Right lobe of liver (tissue), 6 donors: ENCODE measurements around the gene LDAH. TPM values are rescaled to one million over a fixed set of nuclear protein-coding genes. Genes with fewer than 3 reads are reported as not detected.
A peak's percentile ranks its signal among the peaks of the same experiment; 100 is the strongest.

ENCODE experiments used
- ATAC-seq, 4 donors: fragments of 200-7000 bp; cut with Tn5 transposase; one replicate each; pipeline ENCODE4 v1.9.1; 2020; ENCODE audit warnings: mild to moderate bottlenecking in 4 of 4, moderate library complexity in 4 of 4
- DNase-seq, 3 donors: peaks; one replicate each; pipeline ENCODE4 v3.0.0-alpha.2; 2020
- H3K27ac ChIP-seq, 3 donors: fragments of 200-600 bp; one replicate each; pipeline ENCODE4 v1.8.0; 2022
- H3K27me3 ChIP-seq, 2 donors: fragments of 200-600 bp; one replicate each; pipeline ENCODE4 v1.8.0; 2022
- H3K36me3 ChIP-seq, 4 donors: fragments of 200-600 bp; sonication (generic) in 1 of 4; one replicate each; pipeline versions ENCODE4 v1.5.1 to v1.8.0; 2017 to 2022; ENCODE audit warnings: control low read depth in 1 of 4
- H3K4me1 ChIP-seq, 4 donors: fragments of 200-600 bp; sonication (generic) in 1 of 4; one replicate each; pipeline versions ENCODE4 v1.5.1 to v1.8.0; 2017 to 2022; ENCODE audit warnings: control low read depth in 1 of 4
- H3K4me3 ChIP-seq, 3 donors: fragments of 200-600 bp; one replicate each; pipeline ENCODE4 v1.8.0; 2022
- H3K9me3 ChIP-seq, 4 donors: fragments of 200-600 bp; sonication (generic) in 1 of 4; one replicate each; pipeline versions ENCODE4 v1.5.1 to v1.8.0; 2017 to 2022; ENCODE audit warnings: control low read depth in 1 of 4
- CTCF ChIP-seq, 4 donors: fragments of 200-600 bp in 3 of 4; fragments of 450-650 bp in 1 of 4; IDR thresholded peaks; one replicate each; pipeline versions ENCODE4 v1.5.1 to v1.8.0; 2016 to 2022; ENCODE audit warnings: antibody characterized with exemption in 4 of 4, mild to moderate bottlenecking in 2 of 4
- POLR2A ChIP-seq: fragments of 450-650 bp; IDR thresholded peaks from one replicate; pipeline ENCODE4 v1.6.1; 2017; ENCODE audit warnings: antibody characterized with exemption, mild to moderate bottlenecking
- WGBS: methylation state at CpG from one replicate; pipeline ENCODE4 v1.1.6; 2018; ENCODE audit warnings: low coverage, low lambda C conversion rate; ENCODE audit not compliant: insufficient coverage; ENCODE audit errors: missing lambda C conversion rate; 5-methylcytosine and 5-hydroxymethylcytosine counted together
- intact Hi-C, 2 donors: fragments of 100-400 bp; cut with DNase I; formaldehyde crosslinking; loops; one replicate each; pipeline versions ENCODE4 v1.11.2 to v1.14.1; 2022
- total RNA-seq, 6 experiments: library from RNA; depleted of rRNA in 2 of 6; stranded (reverse); fragments of >200 nt in 2 of 6; fragmentation: NEBNext Ultra II Directional in 3 of 6; extraction: Animal tissue kit (Norgen Biotek cat#: 25700) in 3 of 6; gene quantifications; one replicate each; pipeline versions ENCODE4 v1.1.0 to v1.2.4, GENCODE V29; 2016 to 2023
- donor health status: DM: no; HTN: yes; CAD: no.
- donor health status: DM: no; HTN: no; CAD: no.
- donor health status: DM: no; HTN: no; CAD: no.
- donor health status: DM: no; HTN: yes; CAD: no.
- donor health status: DM: no; HTN: yes; CAD: no.

LDAH gene
- total RNA-seq, 6 experiments from 2014 or later = 9.0 to 18.7 (median 14.1) TPM

GRCh38 chr2:20660506-20661420 lies 162.1 kb downstream of the LDAH start:
- Histone ChIP-seq H3K27me3 (no peaks in the 10 kb centered on the region), H3K9me3 (no peaks in the 10 kb centered on the region), H3K27ac (no peak overlapping the region), H3K4me1 (peaks cover 0 to 3% (median 0%) of the 10 kb centered on the region in 4 donors), H3K36me3 (no peaks in the 10 kb centered on the region), H3K4me3 (no peak overlapping the region)
- intact Hi-C loops = loop anchor here (5.0 to 10.0 kb wide), 3 partner anchors 94 to 304 kb away; no protein-coding TSS in a partner anchor
- ATAC-seq (no peak), DNase-seq (peak in 1 of 3 donors; percentile 9)
- WGBS = 46% methylated on average over 4 of the region's 8 CpGs
- TF ChIP-seq POLR2A = no peak
- TF ChIP-seq CTCF (IDR thresholded peaks at IDR 0.05) = no peak

- intact Hi-C loops = no loop called here
- no peaks in the 10 kb centered on the region for H3K27me3 ChIP-seq
- WGBS = 60% methylated on average over 2 of the region's 4 CpGs
- no peak overlapping the region for H3K27ac ChIP-seq
- peak in 1 of 3 donors; percentile 8 for DNase-seq
- TF ChIP-seq CTCF (IDR thresholded peaks at IDR 0.05) (no peak), POLR2A (no peak)
- H3K4me3 ChIP-seq = no peak overlapping the region
- no peaks in the 10 kb centered on the region for H3K9me3 ChIP-seq
- no peaks in the 10 kb centered on the region for H3K36me3 ChIP-seq
- H3K4me1 ChIP-seq = no peaks in the 10 kb centered on the region
- ATAC-seq = no peak
These were observed 165.2 kb downstream of the LDAH start for GRCh38 chr2:20657522-20658235.

GRCh38 chr2:20656561-20656960 lies 166.3 kb downstream of the LDAH start:
- WGBS = no CpG with 5 or more reads among the region's 7 CpGs

GRCh38 chr2:20654535-20654813 lies 168.4 kb downstream of the LDAH start:
- H3K4me3 ChIP-seq = no peak overlapping the region
- intact Hi-C loops = no loop called here
- no peak for TF ChIP-seq CTCF (IDR thresholded peaks at IDR 0.05)
- no peaks in the 10 kb centered on the region for H3K9me3 ChIP-seq
- peaks cover 0 to 12% (median 4%) of the 10 kb centered on the region in 4 donors for H3K4me1 ChIP-seq
- H3K27me3 ChIP-seq = no peaks in the 10 kb centered on the region
- no peak for DNase-seq
- 71% methylated on average over 2 of the region's 2 CpGs for WGBS
- ATAC-seq = no peak
- no peaks in the 10 kb centered on the region for H3K36me3 ChIP-seq
- H3K27ac ChIP-seq = no peak overlapping the region

More at GRCh38 chr2:20656561-20656960, 166.3 kb downstream of the LDAH start:
- Histone ChIP-seq H3K9me3 (no peaks in the 10 kb centered on the region), H3K4me1 (peaks cover 0 to 2% (median under 1%) of the 10 kb centered on the region in 4 donors), H3K27me3 (no peaks in the 10 kb centered on the region), H3K4me3 (no peak overlapping the region), H3K36me3 (no peaks in the 10 kb centered on the region), H3K27ac (no peak overlapping the region)
- TF ChIP-seq CTCF (IDR thresholded peaks at IDR 0.05) (no peak), POLR2A (no peak)
- no peak for ATAC-seq
- peak in 2 of 3 donors; percentile 9 to 46 for DNase-seq
- intact Hi-C loops = no loop called here
